Stimulated activated CD4-positive, alpha-beta T cell treated with anti-CD3 and anti-CD28 coated beads, Interleukin-1b, Interleukin-23, amount 100 ng/mL, for 1 hour (primary cell): ENCODE results near the gene EXOC8.
"Not testable (repeated sequence)": the region's sequence is repeated elsewhere in the genome, so short reads cannot be mapped to it uniquely, and the experiment has no call there.

Source experiments
- DNase-seq, 2 donors: peaks; one replicate each; pipeline ENCODE4 v3.0.0-alpha.2; 2020; ENCODE audit warnings: low read depth in 2 of 2

Gene EXOC8

GRCh38 chr1:231353086-231353485 is 15.4 kb upstream of the EXOC8 start:
- DNase-seq = no peak

GRCh38 chr1:231351816-231352215 is 14.2 kb upstream of the EXOC8 start:
- DNase-seq = no peak

GRCh38 chr1:231348856-231349255 is 11.2 kb upstream of the EXOC8 start:
- DNase-seq = not testable (repeated sequence)

GRCh38 chr1:231348442-231348841 is 10.8 kb upstream of the EXOC8 start:
- DNase-seq = no peak

GRCh38 chr1:231347961-231348360 is 10.3 kb upstream of the EXOC8 start:
- DNase-seq = no peak

- DNase-seq = no peak
These were observed 2.8 kb upstream of the EXOC8 start for GRCh38 chr1:231340328-231341013.

- DNase-seq = no peak
These were observed 847 bp upstream of the EXOC8 start, which contains the start of gene SPRTN for GRCh38 chr1:231338270-231339128. Gene SPRTN, plus strand, starts transcription at chr1:231338293. Its CDS starts 91 bp downstream, at chr1:231338384.

- DNase-seq = no peak
These were observed 595 bp downstream of the EXOC8 start for GRCh38 chr1:231337043-231337471.

GRCh38 chr1:231335663-231336602 is 1.7 kb downstream of the EXOC8 start:
- DNase-seq = no peak

GRCh38 chr1:231334952-231335351 is 2.7 kb downstream of the EXOC8 start:
- no peak for DNase-seq

GRCh38 chr1:231334079-231334666 is 3.5 kb downstream of the EXOC8 start:
- DNase-seq = no peak

GRCh38 chr1:231332761-231333160 is 4.9 kb downstream of the EXOC8 start:
- DNase-seq = no peak

GRCh38 chr1:231329483-231329882 is 8.2 kb downstream of the EXOC8 start:
- DNase-seq = no peak

GRCh38 chr1:231327617-231328016 is 10.0 kb downstream of the EXOC8 start:
- no peak for DNase-seq

- DNase-seq = no peak
These were observed 11.4 kb downstream of the EXOC8 start for GRCh38 chr1:231326248-231326647.

- DNase-seq = no peak
These were observed 13.0 kb downstream of the EXOC8 start for GRCh38 chr1:231324660-231325059.

GRCh38 chr1:231322880-231323530 is 14.6 kb downstream of the EXOC8 start:
- DNase-seq = no peak

- DNase-seq = no peak
These were observed 18.6 kb downstream of the EXOC8 start for GRCh38 chr1:231319080-231319479.

- no peak for DNase-seq
These were observed 19.1 kb downstream of the EXOC8 start for GRCh38 chr1:231318568-231318967.

GRCh38 chr1:231318015-231318355 is 19.7 kb downstream of the EXOC8 start:
- no peak for DNase-seq
